HFF-Myc (cell line): ENCODE measurements around the gene ZC3H10.
A peak's percentile ranks its signal among the peaks of the same experiment; 100 is the strongest.
"Not testable (repeated sequence)": the region's sequence is repeated elsewhere in the genome, so short reads cannot be mapped to it uniquely, and the experiment has no call there.

Experiments
- DNase-seq: peaks from one replicate; pipeline ENCODE4 v3.0.0-alpha.2; 2011; ENCODE audit warnings: low read depth; ENCODE audit errors: extremely low read depth
- H3K4me3 ChIP-seq: replicated peaks from 2 replicates; pipeline ENCODE4 v1.5.1; 2011; ENCODE audit warnings: low read depth, mild to moderate bottlenecking, control low read depth, low read length
- CTCF ChIP-seq: IDR thresholded peaks from 2 replicates; pipeline ENCODE4 v1.5.1; 2012; ENCODE audit warnings: mild to moderate bottlenecking, low read depth, low read length, control low read depth; ENCODE audit errors: missing control alignments

The ZC3H10 gene

GRCh38 chr12:56117778-56118687 lies at the start of gene ZC3H10:
Gene ZC3H10 (plus strand): TSS chr12:56118266. CDS start chr12:56120563, 2,297 bp downstream.
- peak; percentile 47 for TF ChIP-seq CTCF
- peak within 1 kb of the TSS; percentile 83 for H3K4me3 ChIP-seq
- peak; percentile 99 for DNase-seq

DNA sequence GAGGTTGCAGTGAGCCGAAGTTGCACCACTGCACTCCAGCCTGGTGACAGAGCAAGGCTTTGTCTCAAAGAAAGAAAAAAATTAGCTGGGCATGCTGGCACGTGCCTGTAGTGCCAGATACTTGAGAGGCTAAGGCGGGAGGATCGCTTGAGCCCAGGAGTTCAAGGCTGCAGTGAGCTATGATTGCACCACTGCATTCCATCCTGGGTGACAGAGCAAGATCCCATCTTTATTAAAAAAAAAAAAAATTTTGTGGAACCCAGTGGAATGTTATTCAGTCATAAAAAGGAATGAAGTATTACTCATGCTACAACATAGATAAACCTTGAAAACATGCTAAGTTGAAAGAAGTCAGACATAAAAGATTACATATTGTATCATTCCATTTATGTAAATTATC lies 46.4 kb upstream of the ZC3H10 start:
- no peak for TF ChIP-seq CTCF
- no peak overlapping the region for H3K4me3 ChIP-seq
- DNase-seq = no peak

DNA sequence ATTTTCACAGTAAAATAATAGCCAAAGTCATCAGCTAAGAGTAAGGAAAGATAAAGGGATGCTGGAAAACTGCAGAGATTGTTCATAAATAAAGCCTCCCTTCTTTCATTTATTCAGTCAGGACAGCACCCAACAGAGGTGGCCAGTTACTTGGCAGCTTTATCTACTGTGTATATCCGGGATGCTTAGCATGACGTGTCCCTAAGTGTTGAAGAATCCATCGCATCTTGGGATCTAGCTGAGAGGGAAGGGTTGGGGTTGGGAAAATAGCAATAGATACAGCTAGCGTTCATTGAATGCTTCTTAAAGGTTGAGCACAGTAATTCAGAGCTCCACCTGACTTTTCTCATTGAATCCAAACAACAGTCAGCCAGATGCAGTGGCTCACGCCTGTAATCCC lies 43.7 kb upstream of the ZC3H10 start:
- no peak for TF ChIP-seq CTCF
- DNase-seq = no peak

DNA sequence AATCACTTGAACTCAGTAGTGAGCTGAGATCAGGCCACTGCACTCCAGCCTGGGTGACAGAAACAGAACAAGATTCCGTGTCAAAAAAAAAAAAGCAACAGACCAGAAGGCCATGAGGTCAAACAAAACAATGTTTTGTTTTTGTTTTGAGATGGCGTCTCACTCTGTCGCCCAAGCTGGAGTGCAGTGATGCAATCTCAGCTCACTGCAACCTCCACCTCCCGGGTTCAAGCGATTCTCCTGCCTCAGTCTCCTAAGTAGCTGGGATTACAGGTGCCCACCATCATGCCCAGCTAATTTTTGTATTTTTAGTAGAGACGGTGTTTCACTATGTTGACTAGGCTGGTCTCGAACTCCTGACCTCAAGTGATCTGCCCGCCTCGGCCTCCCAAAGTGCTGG lies 40.1 kb upstream of the ZC3H10 start:
- DNase-seq, H3K4me3 ChIP-seq: not testable (repeated sequence)

More for the DNA sequence above, 43.7 kb upstream of the ZC3H10 start:
- H3K4me3 ChIP-seq = no peak overlapping the region

DNA sequence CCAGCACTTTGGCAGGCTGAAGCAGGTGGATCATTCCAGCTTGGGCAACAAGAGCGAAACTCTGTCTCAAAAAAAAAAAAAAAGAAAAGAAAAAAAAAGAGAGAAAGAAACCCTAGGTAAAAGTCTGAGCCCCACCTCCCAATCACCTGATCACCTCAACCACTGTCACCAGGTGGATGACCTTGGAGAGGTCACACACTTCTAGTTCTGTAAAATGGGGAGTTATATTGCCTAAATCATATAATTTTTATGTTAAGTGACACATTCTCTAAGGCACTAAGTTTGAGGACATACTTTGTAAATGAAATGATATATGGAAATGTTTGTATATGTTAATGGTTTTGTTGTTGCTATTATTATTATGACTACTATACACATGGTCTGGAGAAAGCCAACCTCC lies 39.6 kb upstream of the ZC3H10 start:
- no peak for TF ChIP-seq CTCF
- H3K4me3 ChIP-seq = no peak overlapping the region
- no peak for DNase-seq

GRCh38 chr12:56078931-56079722 lies 38.9 kb upstream of the ZC3H10 start:
- TF ChIP-seq CTCF = peak; percentile 82
- peak; percentile 41 for DNase-seq
- peak overlapping the region; percentile 47 for H3K4me3 ChIP-seq
